HCT116 (cell line): ENCODE data around the gene AMOTL2. TPM values are rescaled to one million over a fixed set of nuclear protein-coding genes. Genes with fewer than 3 reads are reported as not detected.

Experiments
- ATAC-seq: fragments of 200-7000 bp; cut with Tn5 transposase; 2 replicates; pipeline ENCODE4 v1.9.1; 2020; ENCODE audit warnings: mild to moderate bottlenecking, moderate library complexity
- BruUV-seq: library from RNA; stranded (reverse); fragments of 400-500 nt; replicated peaks from 2 replicates; lab custom pipeline; 2021; lab: Mats Ljungman, UMichigan
- CTCF ChIA-PET: fragments of 300-600 bp; sonication (Branson Sonifier 250); formaldehyde crosslinking; loops from one replicate; lab custom pipeline; 2021; ENCODE audit warnings: antibody characterized with exemption; lab: Charles Lee
- POLR2A ChIA-PET: fragments of 300-600, 350-600 bp; sonication (Branson Sonifier 250); formaldehyde crosslinking; loops from one replicate; lab custom pipeline; 2021; ENCODE audit warnings: antibody characterized with exemption; lab: Charles Lee
- RAD21 ChIA-PET, 2 experiments: fragments of 300-600 bp; sonication (Branson Sonifier 250); formaldehyde crosslinking; loops; one replicate each; lab custom pipeline; 2023; ENCODE audit warnings: low total read pairs in 2 of 2; ENCODE audit not compliant: uncharacterized antibody in 2 of 2, unreplicated experiment in 2 of 2, low non-redundant PET in 1 of 2; lab: Charles Lee
- DNase-seq: peaks from one replicate; pipeline ENCODE4 v3.0.0-alpha.2; 2010; ENCODE audit warnings: low read depth, low spot score
- H2AFZ ChIP-seq: fragments of 200-600 bp; shearing (Covaris generic), sonication (generic); 2 replicates; pipeline ENCODE4 v1.6.1; 2017; ENCODE audit warnings: low read depth, mixed run types, mixed read lengths, antibody characterized with exemption, low read length; ENCODE audit not compliant: poor library complexity, severe bottlenecking
- H3K27ac ChIP-seq: 2 replicates; pipeline ENCODE4 v1.5.1; 2012; ENCODE audit warnings: low read depth, low read length
- H3K27me3 ChIP-seq: fragments of 200-600 bp; sonication (generic); 2 replicates; pipeline ENCODE4 v1.6.1; 2016; ENCODE audit warnings: mixed run types, low read length, mixed read lengths; ENCODE audit not compliant: insufficient read depth
- H3K36me3 ChIP-seq, 2 experiments: fragments of 200-500 bp in 1 of 2; fragments of 200-600 bp in 1 of 2; sonication (Bioruptor generic) in 1 of 2; sonication (generic) in 1 of 2; 2 replicates each; pipeline versions ENCODE4 v1.5.1 to v1.6.1; 2014 to 2016; ENCODE audit warnings: low read length in 2 of 2, inconsistent platforms in 1 of 2, mixed read lengths in 1 of 2, mixed run types in 1 of 2; ENCODE audit not compliant: insufficient read depth in 2 of 2, control insufficient read depth in 1 of 2
- H3K4me1 ChIP-seq, 2 experiments: fragments of 200-600 bp in 1 of 2; sonication (generic) in 1 of 2; 2 replicates each; pipeline versions ENCODE4 v1.5.1 to v1.6.1; 2012 to 2017; ENCODE audit warnings: low read length in 2 of 2, inconsistent platforms in 1 of 2, mild to moderate bottlenecking in 1 of 2, mixed read lengths in 1 of 2, mixed run types in 1 of 2, moderate library complexity in 1 of 2; ENCODE audit not compliant: insufficient read depth in 2 of 2, control insufficient read depth in 1 of 2
- H3K4me2 ChIP-seq: fragments of 200-600 bp; sonication (generic); 2 replicates; pipeline ENCODE4 v1.6.1; 2017; ENCODE audit warnings: mixed run types, low read length, mixed read lengths
- H3K4me3 ChIP-seq, 2 experiments: fragments of 200-600 bp in 1 of 2; sonication (generic) in 1 of 2; replicated peaks in 1 of 2; 2 replicates each; pipeline ENCODE4 v1.5.1; 2011 to 2016; ENCODE audit warnings: low read length in 2 of 2, control low read depth in 1 of 2, low read depth in 1 of 2, mild to moderate bottlenecking in 1 of 2, mixed read lengths in 1 of 2, mixed run types in 1 of 2
- H3K79me2 ChIP-seq: fragments of 200-600 bp; sonication (generic); 2 replicates; pipeline ENCODE4 v1.6.1; 2017; ENCODE audit warnings: mild to moderate bottlenecking, mixed run types, low read length, moderate library complexity, mixed read lengths; ENCODE audit not compliant: insufficient read depth
- H3K9ac ChIP-seq: fragments of 200-600 bp; sonication (generic); 2 replicates; pipeline ENCODE4 v1.6.1; 2016; ENCODE audit warnings: low read length, mixed read lengths
- H3K9me2 ChIP-seq: fragments of 200-600 bp; sonication (generic), shearing (Covaris generic); 2 replicates; pipeline ENCODE4 v1.6.1; 2017; ENCODE audit warnings: mixed run types, mild to moderate bottlenecking, moderate library complexity; ENCODE audit not compliant: insufficient read depth
- H3K9me3 ChIP-seq, 2 experiments: fragments of 200-500 bp in 1 of 2; fragments of 200-600 bp in 1 of 2; sonication (Bioruptor generic) in 1 of 2; sonication (generic) in 1 of 2; 2 replicates each; pipeline ENCODE4 v1.6.1; 2014 to 2017; ENCODE audit warnings: low read length in 2 of 2, mixed read lengths in 2 of 2, inconsistent platforms in 1 of 2, low read depth in 1 of 2, mild to moderate bottlenecking in 1 of 2, mixed run types in 1 of 2, moderate library complexity in 1 of 2; ENCODE audit not compliant: control insufficient read depth in 1 of 2, insufficient read depth in 1 of 2
- H4K20me1 ChIP-seq: fragments of 200-600 bp; sonication (generic), shearing (Covaris generic); 2 replicates; pipeline ENCODE4 v1.6.1; 2017; ENCODE audit warnings: mixed run types, mild to moderate bottlenecking, moderate library complexity; ENCODE audit not compliant: insufficient read depth
- CEBPB ChIP-seq: IDR thresholded peaks from 2 replicates; pipeline ENCODE4 v1.6.1; 2012; ENCODE audit warnings: low read depth
- CTCF ChIP-seq, 3 experiments: fragments of 200-600 bp in 1 of 3; sonication (generic) in 1 of 3; IDR thresholded peaks in 2 of 3; conservative IDR thresholded peaks in 1 of 3; 2 replicates each; pipeline ENCODE4 v1.5.1; 2012 to 2017; ENCODE audit warnings: low read depth in 2 of 3, low read length in 2 of 3, antibody characterized with exemption in 1 of 3, borderline replicate concordance in 1 of 3, control low read depth in 1 of 3, mild to moderate bottlenecking in 1 of 3, mixed read lengths in 1 of 3, mixed run types in 1 of 3, moderate library complexity in 1 of 3; ENCODE audit not compliant: insufficient read depth in 1 of 3
- EZH2phosphoT487 ChIP-seq: fragments of 200-600 bp; IDR thresholded peaks from 2 replicates; pipeline ENCODE4 v1.6.1; 2018; ENCODE audit warnings: antibody characterized with exemption, borderline replicate concordance
- POLR2AphosphoS5 ChIP-seq: IDR thresholded peaks from 2 replicates; pipeline ENCODE4 v1.6.1; 2011; ENCODE audit warnings: mild to moderate bottlenecking, low read depth, low read length, moderate library complexity
- REST ChIP-seq: IDR thresholded peaks from 2 replicates; pipeline ENCODE4 v1.6.1; 2012; ENCODE audit warnings: low read depth
- SRF ChIP-seq: IDR thresholded peaks from 2 replicates; pipeline ENCODE4 v1.6.1; 2012; ENCODE audit warnings: low read depth
- ZNF274 ChIP-seq: fragments of 200-500 bp; sonication (Bioruptor generic); IDR thresholded peaks from 2 replicates; pipeline ENCODE4 v1.6.1; 2014; ENCODE audit warnings: mild to moderate bottlenecking, low read depth, low read length, inconsistent platforms
- intact Hi-C: fragments of 100-400 bp; cut with micrococcal nuclease; formaldehyde crosslinking; loops from 2 replicates; pipeline ENCODE4 v1.10.0; 2022
- total RNA-seq: library from RNA; stranded (reverse); gene quantifications from one replicate; pipeline ENCODE4 v1.2.1, GENCODE V29; 2021; ENCODE audit not compliant: unreplicated experiment

AMOTL2 gene
- total RNA-seq, 1 experiment from 2014 or later, result 54.0 TPM

- no peak for TF ChIP-seq REST
- no peak for TF ChIP-seq SRF
Measured at GRCh38 chr3:134406331-134407238, 32.3 kb upstream of the AMOTL2 start (continued).

- Histone ChIP-seq H3K4me1 (no peaks in the 10 kb centered on the region), H3K9me3 (peaks cover 10% of the 10 kb centered on the region in 2 experiments; a peak in 2 of 4 replicates), H3K4me2 (no peak overlapping the region), H4K20me1 (no peaks in the 10 kb centered on the region), H3K79me2 (no peaks in the 10 kb centered on the region), H2AFZ (no peak overlapping the region), H3K27me3 (no peaks in the 10 kb centered on the region), H3K9me2 (peaks cover 3% of the 10 kb centered on the region; the same call in 1 of the 2 replicates), H3K27ac (no peak overlapping the region), H3K4me3 (no peak overlapping the region), H3K9ac (no peak overlapping the region), H3K36me3 (no peaks in the 10 kb centered on the region)
- DNase-seq, result no peak
- intact Hi-C loops, result no loop called here
- ChIA-PET POLR2A (no interaction called here), CTCF (no interaction called here), RAD21 (no interaction called here)
- no peak for ATAC-seq
- BruUV-seq, result no TSS peak
- TF ChIP-seq CTCF (IDR thresholded peaks at IDR 0.05 in 2 of 3, conservative IDR thresholded peaks at IDR 0.05 in 1 of 3; ENCODE audit: borderline replicate concordance in 1 of 3, insufficient read depth in 1 of 3, low read depth in 2 of 3, low read length in 2 of 3), result no peak
- no peak for TF ChIP-seq ZNF274
- TF ChIP-seq POLR2AphosphoS5, result no peak
- no peak for TF ChIP-seq CEBPB
- no peak for TF ChIP-seq EZH2phosphoT487
Measured at GRCh38 chr3:134404366-134404885, 30.2 kb upstream of the AMOTL2 start.
